Measurements from ENCODE around the gene CACNG1.

The CACNG1 gene

DNA sequence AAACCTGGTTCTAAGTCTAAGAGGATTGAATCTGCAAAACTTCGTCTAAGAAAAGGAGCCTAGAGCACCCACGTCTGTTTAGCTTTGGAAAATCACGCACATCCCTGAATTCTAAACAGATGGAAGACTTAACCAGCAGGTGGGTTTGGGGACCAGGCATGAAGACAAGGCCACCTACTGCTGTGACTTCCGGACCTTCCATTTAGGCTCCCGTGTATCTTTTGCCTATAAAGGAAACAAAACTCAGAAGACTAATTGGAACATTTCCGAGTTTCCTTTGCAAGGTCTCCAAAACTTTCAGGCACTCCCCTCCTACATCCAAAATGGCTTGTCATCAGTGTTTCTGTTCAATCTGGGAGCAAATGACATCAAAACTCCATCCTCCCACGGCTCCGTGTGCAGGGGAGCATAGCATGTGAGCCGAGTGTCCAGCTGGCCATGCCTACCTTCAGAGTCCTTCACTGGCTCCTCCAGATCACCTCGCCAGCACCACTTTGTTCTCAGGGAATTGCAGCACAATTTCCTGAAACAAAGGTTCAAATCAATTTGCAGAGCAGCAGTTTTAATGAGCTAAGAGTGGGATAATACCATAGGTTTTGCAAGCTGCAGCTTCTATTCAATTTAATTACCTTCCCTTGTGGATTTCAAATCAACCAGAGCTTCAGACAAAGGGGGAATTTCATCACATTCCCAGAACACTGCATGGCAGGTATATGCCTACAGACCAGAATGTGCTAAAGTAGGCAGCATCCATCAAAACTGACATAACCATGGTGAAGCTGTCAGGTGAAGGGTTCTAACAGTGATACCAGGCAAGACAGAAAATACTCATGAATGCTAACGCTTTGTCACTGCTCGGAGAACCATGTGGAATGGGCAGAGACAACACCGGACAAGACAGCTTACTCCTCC, 23.5 kb downstream of the CACNG1 start:
- H3K27ac ChIP-seq (replicated peaks), result no peak overlapping the region
- TF ChIP-seq, protein P1, sequence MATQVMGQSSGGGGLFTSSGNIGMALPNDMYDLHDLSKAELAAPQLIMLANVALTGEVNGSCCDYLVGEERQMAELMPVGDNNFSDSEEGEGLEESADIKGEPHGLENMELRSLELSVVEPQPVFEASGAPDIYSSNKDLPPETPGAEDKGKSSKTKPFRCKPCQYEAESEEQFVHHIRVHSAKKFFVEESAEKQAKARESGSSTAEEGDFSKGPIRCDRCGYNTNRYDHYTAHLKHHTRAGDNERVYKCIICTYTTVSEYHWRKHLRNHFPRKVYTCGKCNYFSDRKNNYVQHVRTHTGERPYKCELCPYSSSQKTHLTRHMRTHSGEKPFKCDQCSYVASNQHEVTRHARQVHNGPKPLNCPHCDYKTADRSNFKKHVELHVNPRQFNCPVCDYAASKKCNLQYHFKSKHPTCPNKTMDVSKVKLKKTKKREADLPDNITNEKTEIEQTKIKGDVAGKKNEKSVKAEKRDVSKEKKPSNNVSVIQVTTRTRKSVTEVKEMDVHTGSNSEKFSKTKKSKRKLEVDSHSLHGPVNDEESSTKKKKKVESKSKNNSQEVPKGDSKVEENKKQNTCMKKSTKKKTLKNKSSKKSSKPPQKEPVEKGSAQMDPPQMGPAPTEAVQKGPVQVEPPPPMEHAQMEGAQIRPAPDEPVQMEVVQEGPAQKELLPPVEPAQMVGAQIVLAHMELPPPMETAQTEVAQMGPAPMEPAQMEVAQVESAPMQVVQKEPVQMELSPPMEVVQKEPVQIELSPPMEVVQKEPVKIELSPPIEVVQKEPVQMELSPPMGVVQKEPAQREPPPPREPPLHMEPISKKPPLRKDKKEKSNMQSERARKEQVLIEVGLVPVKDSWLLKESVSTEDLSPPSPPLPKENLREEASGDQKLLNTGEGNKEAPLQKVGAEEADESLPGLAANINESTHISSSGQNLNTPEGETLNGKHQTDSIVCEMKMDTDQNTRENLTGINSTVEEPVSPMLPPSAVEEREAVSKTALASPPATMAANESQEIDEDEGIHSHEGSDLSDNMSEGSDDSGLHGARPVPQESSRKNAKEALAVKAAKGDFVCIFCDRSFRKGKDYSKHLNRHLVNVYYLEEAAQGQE (IDR thresholded peaks at IDR 0.05; ENCODE audit: insufficient replicate concordance, low read depth), result no peak
- no peak for TF ChIP-seq POLR2AphosphoS5 (IDR thresholded peaks at IDR 0.05; ENCODE audit: low read depth)
- TF ChIP-seq, protein P2, sequence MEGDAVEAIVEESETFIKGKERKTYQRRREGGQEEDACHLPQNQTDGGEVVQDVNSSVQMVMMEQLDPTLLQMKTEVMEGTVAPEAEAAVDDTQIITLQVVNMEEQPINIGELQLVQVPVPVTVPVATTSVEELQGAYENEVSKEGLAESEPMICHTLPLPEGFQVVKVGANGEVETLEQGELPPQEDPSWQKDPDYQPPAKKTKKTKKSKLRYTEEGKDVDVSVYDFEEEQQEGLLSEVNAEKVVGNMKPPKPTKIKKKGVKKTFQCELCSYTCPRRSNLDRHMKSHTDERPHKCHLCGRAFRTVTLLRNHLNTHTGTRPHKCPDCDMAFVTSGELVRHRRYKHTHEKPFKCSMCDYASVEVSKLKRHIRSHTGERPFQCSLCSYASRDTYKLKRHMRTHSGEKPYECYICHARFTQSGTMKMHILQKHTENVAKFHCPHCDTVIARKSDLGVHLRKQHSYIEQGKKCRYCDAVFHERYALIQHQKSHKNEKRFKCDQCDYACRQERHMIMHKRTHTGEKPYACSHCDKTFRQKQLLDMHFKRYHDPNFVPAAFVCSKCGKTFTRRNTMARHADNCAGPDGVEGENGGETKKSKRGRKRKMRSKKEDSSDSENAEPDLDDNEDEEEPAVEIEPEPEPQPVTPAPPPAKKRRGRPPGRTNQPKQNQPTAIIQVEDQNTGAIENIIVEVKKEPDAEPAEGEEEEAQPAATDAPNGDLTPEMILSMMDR (IDR thresholded peaks at IDR 0.05; ENCODE audit: insufficient read depth, low read length), result no peak
- TF ChIP-seq SPI1 (IDR thresholded peaks at IDR 0.05; ENCODE audit: borderline replicate concordance, low read depth), result no peak
- no peak for TF ChIP-seq GABPA (IDR thresholded peaks at IDR 0.05; ENCODE audit: low read depth)

DNA sequence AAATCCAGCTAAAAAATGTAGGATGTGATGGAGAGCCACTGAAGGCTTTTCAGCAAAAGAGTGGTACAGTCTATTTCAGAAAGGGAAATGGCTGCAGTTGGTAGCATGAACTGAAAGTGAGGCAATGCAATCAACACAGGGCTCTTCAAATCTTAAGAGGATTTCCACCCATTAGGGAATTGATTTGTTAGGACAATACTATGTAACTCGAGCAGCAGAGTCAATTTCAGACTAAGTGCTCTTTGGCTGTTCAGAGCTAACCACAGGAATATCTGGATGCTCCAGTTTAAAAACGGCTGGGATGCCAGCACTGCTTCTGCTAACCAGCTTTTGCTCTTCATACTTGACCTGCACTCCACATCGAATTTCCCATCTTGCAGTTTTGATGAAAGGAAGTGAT, 24.6 kb downstream of the CACNG1 start:
- Histone ChIP-seq H3K4me3 (replicated peaks; ENCODE audit: insufficient read depth, low read length) (no peak overlapping the region), H3K27me3 (ENCODE audit: insufficient read depth, poor library complexity, severe bottlenecking) (no peaks in the 10 kb centered on the region), H3K27ac (replicated peaks) (no peak overlapping the region)
- TF ChIP-seq GABPA (IDR thresholded peaks at IDR 0.05; ENCODE audit: low read depth) (no peak), SPI1 (IDR thresholded peaks at IDR 0.05; ENCODE audit: borderline replicate concordance, low read depth) (no peak), POLR2AphosphoS5 (IDR thresholded peaks at IDR 0.05; ENCODE audit: low read depth) (no peak)
- TF ChIP-seq, protein P2 (IDR thresholded peaks at IDR 0.05; ENCODE audit: insufficient read depth, low read length), result no peak
- TF ChIP-seq, protein P1 (IDR thresholded peaks at IDR 0.05; ENCODE audit: insufficient replicate concordance, low read depth), result no peak
- no peak for DNase-seq (ENCODE audit: low read depth in 1 of 2, low spot score in 1 of 2)

More for the DNA sequence above, 23.5 kb downstream of the CACNG1 start:
- Histone ChIP-seq H3K4me3 (replicated peaks; ENCODE audit: insufficient read depth, low read length) (no peak overlapping the region), H3K27me3 (ENCODE audit: insufficient read depth, poor library complexity, severe bottlenecking) (no peaks in the 10 kb centered on the region)
- DNase-seq (ENCODE audit: low read depth in 1 of 2, low spot score in 1 of 2), result no peak

DNA sequence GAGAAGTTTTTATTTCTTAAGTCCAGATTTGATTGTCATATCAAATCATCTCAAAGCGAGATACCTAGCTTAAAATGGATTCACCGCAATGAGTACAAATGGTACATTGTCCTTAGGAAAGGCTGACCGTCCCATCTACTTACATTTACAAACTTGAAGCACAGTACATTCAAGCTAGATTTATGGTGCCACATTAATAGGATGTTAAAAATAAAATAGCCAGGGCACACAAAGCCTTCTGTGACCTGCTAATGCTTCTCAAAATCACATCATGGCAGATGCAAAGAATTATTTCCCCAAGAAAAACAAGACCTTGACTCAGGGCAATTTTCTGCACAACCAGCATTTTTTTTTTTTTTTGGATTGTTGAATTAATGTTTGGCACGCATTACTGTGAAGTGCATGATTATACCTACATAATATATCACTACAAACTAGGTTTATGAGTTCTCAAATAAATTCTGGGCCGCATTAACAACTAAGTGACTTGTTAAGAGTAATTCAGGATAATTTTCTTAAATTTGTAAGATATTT, 25.3 kb downstream of the CACNG1 start:
- H3K27me3 ChIP-seq (ENCODE audit: insufficient read depth, poor library complexity, severe bottlenecking), result no peaks in the 10 kb centered on the region
- no peak for DNase-seq (ENCODE audit: low read depth in 1 of 2, low spot score in 1 of 2)
- H3K4me3 ChIP-seq (replicated peaks; ENCODE audit: insufficient read depth, low read length), result no peak overlapping the region
- no peak overlapping the region for H3K27ac ChIP-seq (replicated peaks)
- TF ChIP-seq POLR2AphosphoS5 (IDR thresholded peaks at IDR 0.05; ENCODE audit: low read depth) (no peak), SPI1 (IDR thresholded peaks at IDR 0.05; ENCODE audit: borderline replicate concordance, low read depth) (no peak)
- TF ChIP-seq, protein P1 (IDR thresholded peaks at IDR 0.05; ENCODE audit: insufficient replicate concordance, low read depth), result no peak
- TF ChIP-seq, protein P2 (IDR thresholded peaks at IDR 0.05; ENCODE audit: insufficient read depth, low read length), result no peak
